ENCODE measurements around the gene MRGPRD.

GRCh38 chr11:68970921-68971636 lies 9.7 kb downstream of the MRGPRD start:
- TF ChIP-seq CTCF (IDR thresholded peaks at IDR 0.05; ENCODE audit: borderline replicate concordance, extremely low read depth, low read length, poor library complexity, severe bottlenecking) (no peak), EZH2 (IDR thresholded peaks at IDR 0.05; ENCODE audit: borderline replicate concordance, low read depth, low read length, severe bottlenecking) (no peak)
